ENCODE data around the gene AP5M1. TPM values are rescaled to one million over a fixed set of nuclear protein-coding genes. Genes with fewer than 3 reads are reported as not detected.

Gene AP5M1
- total RNA-seq, 2 donors from 2014 or later = 37.5 to 44.9 TPM

DNA sequence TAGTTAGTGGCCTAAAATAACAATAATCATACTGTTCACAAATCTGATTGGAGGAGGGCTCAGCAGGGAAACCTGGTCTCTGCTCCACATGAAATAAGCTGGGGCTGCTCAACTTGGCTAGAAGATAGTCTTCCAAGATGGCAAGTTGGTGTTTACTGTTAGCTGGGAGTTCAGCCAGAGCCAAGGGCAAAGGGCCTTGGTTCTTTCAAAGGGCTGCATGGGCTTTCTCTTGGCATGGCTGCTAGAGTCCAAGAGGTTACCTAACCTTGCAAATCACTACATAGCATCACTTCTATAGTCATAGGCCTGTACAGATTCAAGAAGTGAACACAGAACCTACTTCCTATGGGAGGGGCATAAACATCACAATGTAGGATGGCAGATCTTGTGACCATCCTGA, 7.2 kb upstream of the AP5M1 start:
- DNase-seq (no peak), ATAC-seq (replicated peaks in 1 of 2) (no peak)
- H3K9me3 Mint-ChIP-seq = no peaks in the 10 kb centered on the region
- no peak overlapping the region for H3K4me3 Mint-ChIP-seq
- H3K27me3 Mint-ChIP-seq (ENCODE audit: low read depth) = no peaks in the 10 kb centered on the region
- H3K27ac Mint-ChIP-seq = no peak overlapping the region
- peaks cover 18% of the 10 kb centered on the region for H3K4me1 Mint-ChIP-seq (ENCODE audit: low read depth)
- H3K36me3 Mint-ChIP-seq (ENCODE audit: insufficient read depth in 2 of 2) = peaks cover 8 to 14% of the 10 kb centered on the region in 2 donors

DNA sequence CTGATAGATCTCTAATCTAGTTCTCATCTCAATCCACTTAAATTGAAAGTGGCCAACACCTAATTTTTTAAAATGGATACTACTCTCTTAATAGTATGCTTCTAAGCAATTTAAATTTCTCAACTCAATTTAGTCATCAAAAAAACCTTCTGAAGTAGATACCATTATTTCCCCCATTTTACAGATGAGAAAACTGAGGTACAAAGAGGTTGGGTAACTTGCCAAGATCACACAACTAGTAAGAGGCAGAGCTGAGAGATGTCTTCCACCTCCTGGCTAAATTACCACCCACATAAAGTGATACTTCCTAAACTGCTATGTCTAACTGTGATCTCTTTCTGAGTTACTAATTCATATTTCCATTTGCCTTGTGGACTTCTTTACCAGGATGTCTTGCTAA, 6.7 kb upstream of the AP5M1 start:
- Mint-ChIP-seq H3K27me3 (ENCODE audit: low read depth) (no peaks in the 10 kb centered on the region), H3K36me3 (ENCODE audit: insufficient read depth in 2 of 2) (peaks cover 6 to 14% of the 10 kb centered on the region in 2 donors), H3K9me3 (no peaks in the 10 kb centered on the region), H3K4me1 (ENCODE audit: low read depth) (peaks cover 23% of the 10 kb centered on the region), H3K4me3 (no peak overlapping the region), H3K27ac (no peak overlapping the region)
- ATAC-seq (replicated peaks in 1 of 2) (no peak), DNase-seq (no peak)

DNA sequence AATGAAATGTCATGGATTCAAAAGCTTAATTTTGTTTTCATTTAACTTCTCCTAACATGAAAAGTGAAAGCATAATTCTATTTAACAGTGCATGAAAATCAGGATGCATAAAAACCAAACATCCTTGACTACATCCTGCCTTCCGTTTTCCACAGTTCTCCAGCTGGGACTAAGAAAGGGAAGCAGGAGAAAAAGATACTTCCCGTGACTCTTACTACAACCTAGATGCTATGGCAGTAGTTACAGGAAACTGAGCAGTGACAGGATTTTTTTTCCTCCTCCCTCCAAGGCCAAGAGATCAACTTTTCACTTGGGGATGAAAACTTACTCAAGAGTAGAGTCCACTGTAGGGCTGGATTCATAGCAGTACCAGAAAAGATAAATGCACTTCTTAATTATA, 2.7 kb upstream of the AP5M1 start:
- DNase-seq (no peak), ATAC-seq (replicated peaks in 1 of 2) (no peak)
- Mint-ChIP-seq H3K4me1 (ENCODE audit: low read depth) (peaks cover 43% of the 10 kb centered on the region), H3K36me3 (ENCODE audit: insufficient read depth in 2 of 2) (peaks cover 3 to 6% of the 10 kb centered on the region in 2 donors), H3K4me3 (no peak overlapping the region), H3K27ac (no peak overlapping the region), H3K9me3 (no peaks in the 10 kb centered on the region), H3K27me3 (ENCODE audit: low read depth) (no peaks in the 10 kb centered on the region)

DNA sequence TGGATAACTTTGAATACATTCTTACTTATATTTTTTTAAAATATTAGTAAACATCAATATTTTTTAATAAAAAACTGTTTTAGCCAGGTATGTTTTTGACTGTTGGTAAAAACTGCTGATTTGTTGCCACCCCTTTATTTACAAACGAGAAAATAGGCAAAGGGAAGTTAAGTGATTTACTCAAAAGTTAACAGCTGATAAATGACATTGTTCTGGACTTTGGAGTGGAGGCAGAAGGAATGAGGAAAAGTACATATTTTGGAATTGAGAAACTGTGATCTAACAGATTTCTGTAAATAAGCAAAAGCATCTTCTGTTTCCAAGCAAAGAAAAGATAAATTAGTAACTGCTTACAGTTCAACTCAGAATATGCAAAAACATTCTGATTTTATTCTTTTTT, 4.5 kb downstream of the AP5M1 start:
- Mint-ChIP-seq H3K9me3 (no peaks in the 10 kb centered on the region), H3K4me3 (no peak overlapping the region), H3K27me3 (ENCODE audit: low read depth) (no peaks in the 10 kb centered on the region), H3K4me1 (ENCODE audit: low read depth) (peaks cover 59% of the 10 kb centered on the region), H3K36me3 (ENCODE audit: insufficient read depth in 2 of 2) (peaks cover 7 to 13% of the 10 kb centered on the region in 2 donors), H3K27ac (no peak overlapping the region)
- ATAC-seq (replicated peaks in 1 of 2) = no peak
- DNase-seq = no peak

DNA sequence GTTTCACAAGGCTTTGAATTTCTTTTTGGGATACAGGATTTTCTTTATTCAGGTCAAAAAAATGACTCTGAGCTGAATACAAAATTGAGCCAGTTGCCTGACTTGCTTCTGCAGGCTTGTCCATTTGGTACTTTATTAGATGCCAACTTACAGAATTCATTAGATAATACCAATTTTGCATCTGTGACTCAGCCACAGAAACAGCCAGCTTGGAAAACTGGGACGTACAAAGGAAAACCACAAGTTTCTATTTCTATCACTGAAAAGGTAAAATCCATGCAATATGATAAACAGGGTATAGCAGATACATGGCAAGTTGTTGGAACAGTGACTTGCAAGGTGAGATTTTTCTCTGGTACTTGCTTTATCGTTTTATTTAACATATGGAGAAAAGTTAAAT, 5.8 kb downstream of the AP5M1 start:
- peaks cover 4 to 11% of the 10 kb centered on the region in 2 donors for H3K36me3 Mint-ChIP-seq (ENCODE audit: insufficient read depth in 2 of 2)
- no peak overlapping the region for H3K4me3 Mint-ChIP-seq
- H3K4me1 Mint-ChIP-seq (ENCODE audit: low read depth) = peaks cover 53% of the 10 kb centered on the region
- H3K27ac Mint-ChIP-seq = no peak overlapping the region
- no peaks in the 10 kb centered on the region for H3K9me3 Mint-ChIP-seq
- H3K27me3 Mint-ChIP-seq (ENCODE audit: low read depth) = no peaks in the 10 kb centered on the region
- DNase-seq = no peak
- no peak for ATAC-seq (replicated peaks in 1 of 2)

DNA sequence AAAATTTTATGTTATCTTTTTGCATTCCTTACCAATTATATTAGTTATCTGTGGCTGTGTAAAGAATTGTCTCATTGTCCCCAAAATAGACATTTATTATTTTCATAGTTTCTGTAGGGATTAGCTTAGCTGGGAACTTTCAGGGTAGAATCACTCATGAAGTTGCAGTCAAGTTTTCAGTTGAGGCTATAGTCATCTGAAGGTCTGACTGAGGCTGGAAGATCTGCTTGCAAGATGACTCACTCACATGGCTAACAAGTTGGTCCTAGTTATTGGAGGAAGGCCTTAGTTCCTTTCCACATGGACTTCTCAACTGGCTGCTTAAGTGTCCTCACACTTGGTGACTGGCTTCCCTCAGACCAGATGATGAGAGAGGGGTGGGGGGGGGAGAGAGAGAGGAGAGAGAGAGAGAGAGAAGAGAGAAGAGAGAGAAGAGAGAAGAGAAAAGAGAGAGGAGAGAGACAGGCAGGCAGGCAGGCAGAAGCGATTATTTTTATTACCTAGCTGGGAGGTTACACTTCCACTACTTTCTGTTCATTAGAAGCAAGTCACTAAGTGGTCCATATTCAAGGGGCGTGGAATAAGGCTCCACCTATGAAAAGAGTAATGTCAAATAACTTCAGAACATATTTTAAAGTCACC, 6.4 kb downstream of the AP5M1 start:
- DNase-seq (no peak), ATAC-seq (replicated peaks in 1 of 2) (no peak)
- H3K9me3 Mint-ChIP-seq = no peaks in the 10 kb centered on the region
- H3K4me3 Mint-ChIP-seq = no peak overlapping the region
- H3K4me1 Mint-ChIP-seq (ENCODE audit: low read depth) = peaks cover 47% of the 10 kb centered on the region
- H3K27me3 Mint-ChIP-seq (ENCODE audit: low read depth) = no peaks in the 10 kb centered on the region
- H3K27ac Mint-ChIP-seq = no peak overlapping the region
- H3K36me3 Mint-ChIP-seq (ENCODE audit: insufficient read depth in 2 of 2) = peaks cover 4 to 11% of the 10 kb centered on the region in 2 donors

DNA sequence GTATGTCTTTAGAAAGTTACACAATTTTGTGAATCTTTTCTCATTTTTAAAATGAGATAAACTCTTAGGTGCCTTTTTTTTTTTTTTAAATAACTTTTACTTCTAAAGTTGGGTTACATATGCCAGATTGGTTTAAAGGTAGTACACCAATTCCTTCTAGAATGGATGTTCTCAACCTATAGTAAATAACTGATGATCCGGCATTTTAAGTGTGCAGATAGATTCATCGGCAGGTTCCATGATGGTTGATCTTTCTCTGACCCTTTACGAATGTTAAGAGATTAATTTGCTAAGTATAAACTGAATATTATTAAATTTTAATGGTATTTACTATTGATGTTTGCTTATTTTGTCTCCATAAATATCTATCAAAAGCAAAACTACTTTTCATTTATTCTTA, 8.3 kb downstream of the AP5M1 start:
- ATAC-seq (replicated peaks in 1 of 2) (no peak), DNase-seq (no peak)
- H3K9me3 Mint-ChIP-seq = no peaks in the 10 kb centered on the region
- H3K36me3 Mint-ChIP-seq (ENCODE audit: insufficient read depth in 2 of 2) = peaks cover 4 to 8% of the 10 kb centered on the region in 2 donors
- H3K4me3 Mint-ChIP-seq = no peak overlapping the region
- H3K27me3 Mint-ChIP-seq (ENCODE audit: low read depth) = no peaks in the 10 kb centered on the region
- H3K27ac Mint-ChIP-seq = no peak overlapping the region
- H3K4me1 Mint-ChIP-seq (ENCODE audit: low read depth) = peaks cover 28% of the 10 kb centered on the region

DNA sequence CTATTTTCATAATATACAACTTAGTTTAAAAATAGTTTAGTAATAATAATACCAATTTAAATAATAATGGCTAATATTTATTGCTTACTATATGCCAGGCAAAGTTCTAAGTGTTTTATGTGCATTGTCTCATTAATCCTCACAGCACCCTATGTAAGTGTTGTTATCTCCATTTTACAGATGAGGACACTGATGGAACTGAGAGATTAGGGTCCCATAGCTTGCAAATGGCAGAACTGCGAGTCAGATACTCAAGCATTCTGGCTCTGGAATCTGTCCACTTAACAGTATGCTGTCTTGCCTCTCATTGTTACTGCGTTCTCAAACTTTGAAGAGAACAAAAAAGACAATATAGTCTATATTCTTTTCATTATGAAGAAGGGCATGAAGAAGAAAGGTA, 19.0 kb downstream of the AP5M1 start:
- peaks cover 0 to 9% of the 10 kb centered on the region in 2 donors for H3K36me3 Mint-ChIP-seq (ENCODE audit: insufficient read depth in 2 of 2)

DNA sequence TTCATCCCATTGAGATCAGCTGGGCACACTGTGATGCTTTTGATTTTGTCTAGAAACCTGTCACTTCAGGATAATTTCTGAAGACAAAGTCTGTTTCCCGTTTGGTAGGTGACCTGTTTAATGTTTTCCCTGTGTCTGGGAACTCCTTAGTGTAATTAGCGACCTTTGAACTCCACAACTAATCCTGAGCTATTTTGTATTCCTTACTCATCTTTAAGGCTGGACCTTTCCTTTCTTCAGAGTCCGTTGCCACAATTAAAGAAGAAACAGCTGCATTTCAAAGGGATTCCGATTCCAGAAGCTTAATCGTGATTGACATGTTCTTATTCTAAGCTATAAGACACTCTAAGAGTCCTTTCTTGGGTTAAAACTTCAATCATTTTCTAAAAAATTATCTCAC, 22.0 kb downstream of the AP5M1 start:
- Mint-ChIP-seq H3K4me3 (no peak overlapping the region), H3K27me3 (ENCODE audit: low read depth) (no peaks in the 10 kb centered on the region), H3K36me3 (ENCODE audit: insufficient read depth in 2 of 2) (no peaks in the 10 kb centered on the region), H3K27ac (no peak overlapping the region), H3K9me3 (no peaks in the 10 kb centered on the region), H3K4me1 (ENCODE audit: low read depth) (no peaks in the 10 kb centered on the region)
- no peak for DNase-seq
- no peak for ATAC-seq (replicated peaks in 1 of 2)

More for the DNA sequence above, 19.0 kb downstream of the AP5M1 start:
- H3K9me3 Mint-ChIP-seq = no peaks in the 10 kb centered on the region
- ATAC-seq (replicated peaks in 1 of 2) (no peak), DNase-seq (no peak)
- H3K4me1 Mint-ChIP-seq (ENCODE audit: low read depth) = no peaks in the 10 kb centered on the region
- no peak overlapping the region for H3K27ac Mint-ChIP-seq
- H3K4me3 Mint-ChIP-seq = no peak overlapping the region
- no peaks in the 10 kb centered on the region for H3K27me3 Mint-ChIP-seq (ENCODE audit: low read depth)

DNA sequence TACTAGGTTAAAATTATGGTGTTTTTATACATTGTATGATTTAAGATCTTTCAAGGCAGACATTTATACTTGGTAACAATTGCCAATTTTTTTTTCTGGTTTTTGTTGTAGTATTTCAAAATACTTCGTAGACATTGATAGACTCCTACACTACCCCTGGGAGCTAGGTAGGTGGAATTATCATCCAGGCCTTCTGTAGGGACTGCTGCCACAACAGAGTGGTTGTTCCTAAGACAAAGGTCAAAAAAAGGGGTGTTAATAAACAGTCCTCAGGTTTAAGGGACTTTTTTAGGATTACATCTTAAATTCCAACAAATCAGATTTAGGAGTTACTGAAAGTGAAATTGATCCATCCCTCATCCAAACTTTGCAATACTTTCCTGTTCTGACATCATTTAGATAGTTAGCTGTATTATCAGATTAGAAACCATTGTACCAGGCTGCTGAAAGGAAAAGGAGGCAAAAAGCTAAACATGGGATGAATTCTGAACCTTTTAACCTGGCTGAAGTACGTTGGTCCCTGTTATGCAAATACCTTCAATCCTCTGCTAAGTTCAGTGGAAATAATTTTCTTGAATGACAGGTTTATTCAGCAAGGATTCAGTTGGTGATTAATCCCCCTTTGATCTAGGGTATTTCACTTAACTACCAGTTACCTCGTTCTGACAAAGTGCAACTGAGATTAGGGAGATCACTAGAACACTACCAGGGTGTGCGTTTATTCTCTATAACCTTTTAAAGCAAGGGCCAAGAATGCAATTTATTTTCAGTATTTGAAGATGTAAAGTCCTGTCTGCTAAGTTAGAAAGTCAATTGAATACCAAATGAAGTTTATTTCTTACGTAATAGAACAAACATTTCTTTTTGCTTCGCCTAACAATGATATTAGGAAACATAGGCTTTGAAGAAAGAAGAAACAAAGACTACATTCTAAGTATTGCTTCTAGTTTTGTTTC, 23.2 kb downstream of the AP5M1 start:
- Mint-ChIP-seq H3K27me3 (ENCODE audit: low read depth) (no peaks in the 10 kb centered on the region), H3K36me3 (ENCODE audit: insufficient read depth in 2 of 2) (no peaks in the 10 kb centered on the region), H3K4me3 (no peak overlapping the region), H3K9me3 (no peaks in the 10 kb centered on the region), H3K4me1 (ENCODE audit: low read depth) (no peaks in the 10 kb centered on the region), H3K27ac (no peak overlapping the region)
- no peak for DNase-seq
- ATAC-seq (replicated peaks in 1 of 2) = no peak

DNA sequence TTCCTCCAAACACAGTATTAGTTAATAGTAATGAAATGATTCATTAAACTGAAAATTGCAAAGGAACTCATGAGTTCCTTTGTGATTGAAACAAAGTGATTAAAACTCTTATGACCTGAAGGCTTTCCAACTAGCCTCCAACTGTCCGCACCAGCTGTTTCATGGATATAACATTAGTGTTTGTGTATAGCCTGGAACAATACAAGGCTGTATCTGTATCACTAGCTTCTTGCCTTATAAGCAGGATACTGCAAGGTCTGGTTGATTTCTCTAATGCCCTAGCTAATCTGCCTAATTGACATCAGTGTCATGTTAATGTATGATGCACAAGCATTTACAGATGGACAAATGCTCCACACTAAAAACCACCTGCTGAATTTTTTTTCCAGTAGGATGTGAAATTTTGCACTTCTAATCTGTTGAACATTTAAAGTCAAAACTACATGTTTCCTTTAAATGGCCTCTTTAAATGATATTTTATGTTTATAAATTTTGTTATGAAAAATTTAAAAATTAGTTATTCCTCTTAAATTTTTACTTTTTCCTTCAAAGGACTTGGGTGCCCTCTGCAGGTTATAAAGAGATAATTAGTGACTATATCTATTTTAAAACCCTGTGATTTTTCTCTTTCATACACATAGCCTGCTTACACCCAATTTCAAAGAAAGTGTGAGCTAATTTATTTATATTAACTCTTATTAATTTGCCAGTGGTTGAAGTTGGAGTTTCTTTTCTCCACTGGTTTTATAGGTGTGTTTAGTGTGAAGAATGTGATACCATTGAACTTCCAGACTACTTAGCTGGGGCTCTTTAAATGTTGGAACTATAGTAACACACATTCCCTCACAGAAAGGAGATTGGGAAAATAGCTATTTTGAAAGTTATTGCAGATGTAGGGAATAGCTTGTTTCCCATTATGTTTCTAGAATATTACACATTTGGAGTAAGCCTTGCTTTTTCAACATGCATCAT, 25.4 kb downstream of the AP5M1 start:
- Mint-ChIP-seq H3K4me3 (no peak overlapping the region), H3K9me3 (no peaks in the 10 kb centered on the region), H3K36me3 (ENCODE audit: insufficient read depth in 2 of 2) (no peaks in the 10 kb centered on the region), H3K27ac (no peak overlapping the region), H3K4me1 (ENCODE audit: low read depth) (no peaks in the 10 kb centered on the region), H3K27me3 (ENCODE audit: low read depth) (no peaks in the 10 kb centered on the region)
- ATAC-seq (replicated peaks in 1 of 2) (no peak), DNase-seq (no peak)

DNA sequence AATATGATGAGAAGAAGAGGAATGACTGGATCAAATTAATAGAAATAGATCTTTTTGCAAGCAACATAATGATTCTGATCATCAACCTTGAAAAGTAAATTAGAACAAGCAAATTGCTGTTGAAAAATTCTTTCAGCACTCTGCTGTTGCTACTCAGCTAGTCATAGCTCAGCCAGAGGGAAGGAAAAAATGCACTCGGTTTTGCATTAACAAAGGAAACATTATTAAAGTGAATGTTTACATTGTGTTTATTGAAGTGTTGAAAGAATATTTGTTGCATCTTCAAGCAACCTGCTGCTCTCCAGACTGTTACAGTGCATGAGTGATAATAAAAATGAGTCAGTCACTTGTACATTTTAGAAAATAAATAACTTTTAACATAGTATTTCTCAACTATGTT, 26.5 kb downstream of the AP5M1 start:
- no peak overlapping the region for H3K27ac Mint-ChIP-seq
- no peaks in the 10 kb centered on the region for H3K9me3 Mint-ChIP-seq
- no peaks in the 10 kb centered on the region for H3K27me3 Mint-ChIP-seq (ENCODE audit: low read depth)
- no peak for DNase-seq
- ATAC-seq (replicated peaks in 1 of 2) = no peak
- H3K4me1 Mint-ChIP-seq (ENCODE audit: low read depth) = no peaks in the 10 kb centered on the region
- H3K4me3 Mint-ChIP-seq = no peak overlapping the region
- H3K36me3 Mint-ChIP-seq (ENCODE audit: insufficient read depth in 2 of 2) = no peaks in the 10 kb centered on the region

DNA sequence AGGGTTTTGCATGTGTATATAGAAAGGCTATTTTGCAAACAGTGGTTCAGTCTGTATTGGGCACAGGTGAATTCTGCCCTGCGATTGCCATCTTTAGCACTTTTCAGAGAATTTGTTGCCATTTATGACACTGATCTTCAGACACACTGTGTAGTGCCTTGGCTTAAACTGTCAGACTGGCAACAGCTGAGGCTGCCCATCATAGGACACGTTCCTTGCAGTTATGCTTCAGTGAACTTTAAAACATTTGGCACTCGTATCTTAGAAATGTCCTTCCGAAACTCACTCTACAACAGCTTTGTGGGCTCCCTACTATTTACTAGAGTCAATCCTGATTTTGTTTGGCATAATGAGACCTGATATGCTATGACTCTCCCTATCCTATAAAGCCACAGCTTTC, 29.1 kb downstream of the AP5M1 start:
- no peaks in the 10 kb centered on the region for H3K4me1 Mint-ChIP-seq (ENCODE audit: low read depth)
- no peaks in the 10 kb centered on the region for H3K27me3 Mint-ChIP-seq (ENCODE audit: low read depth)
- H3K36me3 Mint-ChIP-seq (ENCODE audit: insufficient read depth in 2 of 2) = no peaks in the 10 kb centered on the region
- H3K9me3 Mint-ChIP-seq = no peaks in the 10 kb centered on the region
- no peak overlapping the region for H3K4me3 Mint-ChIP-seq
- no peak overlapping the region for H3K27ac Mint-ChIP-seq
- no peak for ATAC-seq (replicated peaks in 1 of 2)
- no peak for DNase-seq
